ENCODE results near the gene C10orf62.

The C10orf62 gene

DNA sequence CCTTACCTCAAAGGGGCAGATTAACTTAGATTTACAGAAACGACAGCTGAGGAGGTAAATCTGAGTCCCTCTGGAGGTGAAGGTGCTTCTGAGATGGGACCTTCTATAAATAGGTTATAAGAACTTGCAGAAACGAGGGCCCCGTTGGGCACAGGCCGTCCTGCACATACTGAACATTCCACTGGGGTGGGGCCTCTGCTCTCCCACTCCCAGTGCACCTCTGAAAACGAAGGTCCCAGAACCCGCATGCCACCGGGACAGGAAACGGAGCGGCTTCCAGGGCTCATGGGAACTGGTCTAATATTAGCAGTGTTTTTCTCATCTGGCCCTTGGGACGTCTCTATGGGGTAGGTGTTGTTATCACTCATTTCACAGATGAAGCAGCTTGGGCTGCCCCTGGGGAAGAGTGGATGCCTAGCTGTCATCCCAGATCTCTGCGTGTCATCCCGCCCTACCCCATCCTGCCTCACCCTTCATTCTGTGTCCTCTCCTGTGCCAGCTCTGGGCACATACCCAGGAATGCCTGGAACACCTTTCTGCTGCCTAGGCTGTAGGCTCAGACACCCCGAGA is 19.6 kb downstream of the C10orf62 start:
- H3K36me3 ChIP-seq: no peaks in the 10 kb centered on the region
- TF ChIP-seq, protein P1, sequence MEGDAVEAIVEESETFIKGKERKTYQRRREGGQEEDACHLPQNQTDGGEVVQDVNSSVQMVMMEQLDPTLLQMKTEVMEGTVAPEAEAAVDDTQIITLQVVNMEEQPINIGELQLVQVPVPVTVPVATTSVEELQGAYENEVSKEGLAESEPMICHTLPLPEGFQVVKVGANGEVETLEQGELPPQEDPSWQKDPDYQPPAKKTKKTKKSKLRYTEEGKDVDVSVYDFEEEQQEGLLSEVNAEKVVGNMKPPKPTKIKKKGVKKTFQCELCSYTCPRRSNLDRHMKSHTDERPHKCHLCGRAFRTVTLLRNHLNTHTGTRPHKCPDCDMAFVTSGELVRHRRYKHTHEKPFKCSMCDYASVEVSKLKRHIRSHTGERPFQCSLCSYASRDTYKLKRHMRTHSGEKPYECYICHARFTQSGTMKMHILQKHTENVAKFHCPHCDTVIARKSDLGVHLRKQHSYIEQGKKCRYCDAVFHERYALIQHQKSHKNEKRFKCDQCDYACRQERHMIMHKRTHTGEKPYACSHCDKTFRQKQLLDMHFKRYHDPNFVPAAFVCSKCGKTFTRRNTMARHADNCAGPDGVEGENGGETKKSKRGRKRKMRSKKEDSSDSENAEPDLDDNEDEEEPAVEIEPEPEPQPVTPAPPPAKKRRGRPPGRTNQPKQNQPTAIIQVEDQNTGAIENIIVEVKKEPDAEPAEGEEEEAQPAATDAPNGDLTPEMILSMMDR (IDR thresholded peaks at IDR 0.05): no peak
- no peaks in the 10 kb centered on the region for H3K9me3 ChIP-seq
- H3K4me1 ChIP-seq (ENCODE audit: control insufficient read depth in 1 of 2, insufficient read depth in 1 of 2, low read depth in 1 of 2, low read length in 1 of 2): no peaks in the 10 kb centered on the region
- H3K27me3 ChIP-seq: no peaks in the 10 kb centered on the region
- no peak overlapping the region for H3K27ac ChIP-seq
- H3K4me3 ChIP-seq (ENCODE audit: low read depth in 1 of 2, low read length in 1 of 2): no peak overlapping the region

- no peaks in the 10 kb centered on the region for H3K9me3 ChIP-seq
- no peaks in the 10 kb centered on the region for H3K36me3 ChIP-seq
- no peaks in the 10 kb centered on the region for H3K4me1 ChIP-seq (ENCODE audit: control insufficient read depth in 1 of 2, insufficient read depth in 1 of 2, low read depth in 1 of 2, low read length in 1 of 2)
- H3K4me3 ChIP-seq (ENCODE audit: low read depth in 1 of 2, low read length in 1 of 2): no peak overlapping the region
- H3K27me3 ChIP-seq: no peaks in the 10 kb centered on the region
- TF ChIP-seq, protein P1 (IDR thresholded peaks at IDR 0.05): no peak
- H3K27ac ChIP-seq: no peak overlapping the region
Observed at GRCh38 chr10:97611473-97611872, 22.0 kb downstream of the C10orf62 start.

GRCh38 chr10:97612386-97612785 is 22.9 kb downstream of the C10orf62 start:
- no peaks in the 10 kb centered on the region for H3K4me1 ChIP-seq (ENCODE audit: control insufficient read depth in 1 of 2, insufficient read depth in 1 of 2, low read depth in 1 of 2, low read length in 1 of 2)
- TF ChIP-seq, protein P1 (IDR thresholded peaks at IDR 0.05): no peak
- no peaks in the 10 kb centered on the region for H3K9me3 ChIP-seq

DNA sequence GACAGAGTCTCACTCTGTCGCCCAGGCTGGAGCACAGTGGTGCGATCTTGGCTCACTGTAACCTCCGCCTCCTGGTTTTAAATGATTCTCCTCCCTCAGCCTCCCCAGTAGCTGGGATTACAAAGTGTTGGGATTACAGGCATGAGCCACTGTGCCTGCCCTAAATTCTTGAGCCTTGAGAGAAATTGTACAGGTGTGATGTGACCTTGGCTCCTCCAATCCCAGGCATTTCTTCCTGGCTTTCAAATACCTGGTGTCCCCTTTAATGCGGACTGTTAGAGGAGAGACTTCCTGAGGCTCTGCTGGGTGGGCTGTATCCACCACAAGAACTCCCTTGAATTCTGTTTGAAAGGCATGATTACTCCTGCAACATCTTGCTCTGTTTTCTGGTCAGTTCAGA is 28.8 kb downstream of the C10orf62 start:
- no peaks in the 10 kb centered on the region for H3K4me1 ChIP-seq (ENCODE audit: control insufficient read depth in 1 of 2, insufficient read depth in 1 of 2, low read depth in 1 of 2, low read length in 1 of 2)
- H3K9me3 ChIP-seq: no peaks in the 10 kb centered on the region
- H3K4me3 ChIP-seq (ENCODE audit: low read depth in 1 of 2, low read length in 1 of 2): no peak overlapping the region
- H3K36me3 ChIP-seq: no peaks in the 10 kb centered on the region
- no peaks in the 10 kb centered on the region for H3K27me3 ChIP-seq
- TF ChIP-seq, protein P1 (IDR thresholded peaks at IDR 0.05): no peak
- H3K27ac ChIP-seq: no peak overlapping the region

More at GRCh38 chr10:97612386-97612785, 22.9 kb downstream of the C10orf62 start:
- Histone ChIP-seq H3K27me3 (no peaks in the 10 kb centered on the region), H3K4me3 (ENCODE audit: low read depth in 1 of 2, low read length in 1 of 2) (no peak overlapping the region), H3K36me3 (no peaks in the 10 kb centered on the region), H3K27ac (no peak overlapping the region)

DNA sequence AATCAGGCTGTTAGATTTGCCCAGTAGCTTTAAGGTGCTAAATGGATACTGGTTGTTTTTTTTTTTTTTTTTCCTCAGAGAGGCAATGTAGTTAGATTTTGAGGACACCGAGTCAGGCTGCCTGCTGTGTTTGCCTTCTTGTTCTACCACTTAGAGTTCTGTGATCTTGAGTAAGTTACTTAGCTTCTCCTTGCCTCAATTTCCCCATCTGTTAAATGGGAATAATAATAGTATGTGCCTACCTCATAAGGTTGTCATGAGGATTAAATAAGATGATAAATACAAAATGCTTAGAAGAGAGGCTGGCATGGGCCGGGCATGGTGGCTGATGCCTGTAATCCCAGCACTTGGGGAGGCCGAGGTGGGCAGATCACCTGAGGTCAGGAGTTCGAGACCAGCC is 29.2 kb downstream of the C10orf62 start:
- Histone ChIP-seq H3K27ac (no peak overlapping the region), H3K27me3 (no peaks in the 10 kb centered on the region), H3K36me3 (no peaks in the 10 kb centered on the region), H3K4me1 (ENCODE audit: control insufficient read depth in 1 of 2, insufficient read depth in 1 of 2, low read depth in 1 of 2, low read length in 1 of 2) (no peaks in the 10 kb centered on the region), H3K4me3 (ENCODE audit: low read depth in 1 of 2, low read length in 1 of 2) (no peak overlapping the region), H3K9me3 (no peaks in the 10 kb centered on the region)
- TF ChIP-seq, protein P1 (IDR thresholded peaks at IDR 0.05): no peak

All from neutrophil (primary cell).